Measurements from ENCODE around the gene ZNF276.

The ZNF276 gene

DNA sequence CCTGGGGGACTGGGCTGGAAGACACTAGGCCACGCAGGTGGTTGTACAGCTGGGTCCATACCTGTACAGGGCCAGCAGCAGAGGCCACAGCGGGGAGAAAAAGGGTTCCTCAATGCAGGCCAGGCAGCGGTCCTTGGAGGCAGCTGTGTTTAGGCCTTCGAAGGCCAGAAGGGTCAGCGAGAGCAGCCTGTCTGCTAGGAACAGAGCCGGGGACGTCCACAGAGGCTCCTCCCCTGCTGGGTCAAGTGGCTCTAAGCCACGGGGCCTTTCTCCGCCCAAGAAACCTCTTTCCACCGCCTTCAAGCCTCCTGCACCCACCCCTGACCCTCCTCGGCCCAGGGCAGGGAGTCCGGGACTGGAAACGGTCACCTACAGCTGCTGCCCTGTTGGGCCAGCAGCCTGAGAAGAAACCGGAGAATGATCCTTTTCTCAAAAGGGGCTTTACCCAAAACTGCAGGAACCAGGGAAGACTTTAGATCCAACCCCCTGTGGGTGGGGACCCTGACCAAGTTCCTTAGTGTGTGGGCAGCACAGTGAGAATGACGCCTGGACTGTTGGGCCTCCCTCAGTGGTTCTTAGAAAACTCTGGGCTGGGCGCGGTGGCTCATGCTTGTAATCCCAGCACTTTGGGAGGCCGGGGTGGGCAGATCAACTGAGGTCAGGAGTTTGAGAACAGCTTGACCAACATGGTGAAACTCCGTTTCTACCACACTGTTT, 11.5 kb upstream of the ZNF276 start:
- no peak for DNase-seq (ENCODE audit: low read depth)
- H3K4me3 ChIP-seq (ENCODE audit: control insufficient read depth, low read depth, low read length) = no peak overlapping the region
- TF ChIP-seq, protein P1, sequence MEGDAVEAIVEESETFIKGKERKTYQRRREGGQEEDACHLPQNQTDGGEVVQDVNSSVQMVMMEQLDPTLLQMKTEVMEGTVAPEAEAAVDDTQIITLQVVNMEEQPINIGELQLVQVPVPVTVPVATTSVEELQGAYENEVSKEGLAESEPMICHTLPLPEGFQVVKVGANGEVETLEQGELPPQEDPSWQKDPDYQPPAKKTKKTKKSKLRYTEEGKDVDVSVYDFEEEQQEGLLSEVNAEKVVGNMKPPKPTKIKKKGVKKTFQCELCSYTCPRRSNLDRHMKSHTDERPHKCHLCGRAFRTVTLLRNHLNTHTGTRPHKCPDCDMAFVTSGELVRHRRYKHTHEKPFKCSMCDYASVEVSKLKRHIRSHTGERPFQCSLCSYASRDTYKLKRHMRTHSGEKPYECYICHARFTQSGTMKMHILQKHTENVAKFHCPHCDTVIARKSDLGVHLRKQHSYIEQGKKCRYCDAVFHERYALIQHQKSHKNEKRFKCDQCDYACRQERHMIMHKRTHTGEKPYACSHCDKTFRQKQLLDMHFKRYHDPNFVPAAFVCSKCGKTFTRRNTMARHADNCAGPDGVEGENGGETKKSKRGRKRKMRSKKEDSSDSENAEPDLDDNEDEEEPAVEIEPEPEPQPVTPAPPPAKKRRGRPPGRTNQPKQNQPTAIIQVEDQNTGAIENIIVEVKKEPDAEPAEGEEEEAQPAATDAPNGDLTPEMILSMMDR (conservative IDR thresholded peaks at IDR 0.05; ENCODE audit: control insufficient read depth, insufficient read depth, low read depth, low read length) = no peak

DNA sequence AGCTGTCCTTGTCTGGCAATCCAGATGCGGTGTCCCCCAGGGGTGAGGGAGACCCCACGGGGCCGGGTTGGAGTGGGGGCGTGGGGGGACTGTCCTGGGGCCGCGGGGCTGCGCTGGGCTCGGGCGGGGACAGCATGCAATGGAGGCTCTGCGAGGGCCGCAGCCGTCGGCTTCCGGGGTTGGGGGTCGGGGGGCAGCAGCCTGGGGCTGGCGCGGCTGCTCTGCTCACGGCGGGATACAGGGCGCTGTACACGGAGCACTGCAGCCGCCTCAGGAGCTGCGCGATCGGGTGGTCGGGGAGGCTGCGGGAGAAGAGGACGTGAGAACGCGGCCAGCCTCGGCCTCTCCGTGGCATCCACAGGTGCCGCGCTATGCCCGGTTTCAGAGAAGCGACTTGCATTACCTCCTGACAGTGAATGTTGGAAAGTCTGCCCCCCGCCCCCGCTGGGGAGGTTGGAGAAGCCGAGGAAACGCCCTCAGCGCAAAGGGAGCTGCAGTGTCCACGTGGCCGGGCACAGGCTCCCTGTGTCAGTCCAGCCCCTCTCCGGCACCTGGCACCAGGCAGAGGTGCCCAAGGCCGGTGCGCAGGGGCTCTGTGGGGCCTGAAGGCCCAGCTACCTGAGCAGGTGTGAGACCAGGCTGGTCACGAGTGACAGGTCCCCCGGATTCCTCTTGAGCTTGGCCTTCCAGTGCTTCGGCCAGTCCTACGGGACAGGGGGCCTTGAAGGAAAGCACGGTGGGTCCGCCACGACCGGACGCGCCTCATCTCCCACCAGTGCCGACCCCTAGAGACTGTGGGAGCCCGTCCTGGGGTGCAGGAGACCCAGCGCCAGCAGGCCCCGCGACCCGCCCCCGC, 10.4 kb upstream of the ZNF276 start:
- DNase-seq (ENCODE audit: low read depth) = no peak
- TF ChIP-seq, protein P1 (conservative IDR thresholded peaks at IDR 0.05; ENCODE audit: control insufficient read depth, insufficient read depth, low read depth, low read length) = no peak
- H3K4me3 ChIP-seq (ENCODE audit: control insufficient read depth, low read depth, low read length) = no peak overlapping the region

DNA sequence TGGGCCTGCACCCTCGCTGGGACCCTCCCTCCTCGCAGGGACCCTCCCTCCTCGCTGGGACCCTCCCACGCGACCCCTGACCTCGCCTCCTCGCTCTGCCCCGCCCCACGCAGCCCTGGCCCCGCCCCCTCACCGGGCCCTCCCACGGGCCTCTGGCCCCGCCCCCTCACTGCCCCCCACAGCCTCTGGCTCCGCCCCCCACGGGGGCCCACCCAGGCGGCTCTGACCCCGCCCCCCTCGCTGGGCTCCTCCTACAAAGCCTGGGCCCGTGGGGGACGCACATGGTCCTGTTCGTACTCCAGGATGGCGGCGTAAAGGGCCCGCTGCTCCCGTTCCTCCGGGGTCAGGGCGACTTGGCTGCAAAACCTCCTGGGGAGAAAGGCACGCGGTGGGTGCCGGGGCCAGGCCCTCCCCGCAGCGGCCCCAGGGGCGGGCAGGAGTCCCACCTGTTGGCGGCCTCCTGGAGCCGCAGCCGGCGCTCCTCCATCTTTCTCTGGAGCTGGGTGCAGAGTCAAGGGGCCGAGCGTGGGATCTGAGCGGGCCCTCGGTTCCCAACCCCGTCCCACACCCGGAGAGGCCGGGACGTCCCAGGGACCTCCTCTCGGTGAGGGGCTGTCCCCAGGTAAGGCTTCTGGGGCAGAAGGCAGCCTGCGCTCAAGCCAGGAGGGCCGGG, 9.6 kb upstream of the ZNF276 start:
- peak overlapping the region; percentile 68 for H3K4me3 ChIP-seq (ENCODE audit: control insufficient read depth, low read depth, low read length)
- TF ChIP-seq, protein P1 (conservative IDR thresholded peaks at IDR 0.05; ENCODE audit: control insufficient read depth, insufficient read depth, low read depth, low read length) = no peak
- peak; percentile 66 for DNase-seq (ENCODE audit: low read depth)

DNA sequence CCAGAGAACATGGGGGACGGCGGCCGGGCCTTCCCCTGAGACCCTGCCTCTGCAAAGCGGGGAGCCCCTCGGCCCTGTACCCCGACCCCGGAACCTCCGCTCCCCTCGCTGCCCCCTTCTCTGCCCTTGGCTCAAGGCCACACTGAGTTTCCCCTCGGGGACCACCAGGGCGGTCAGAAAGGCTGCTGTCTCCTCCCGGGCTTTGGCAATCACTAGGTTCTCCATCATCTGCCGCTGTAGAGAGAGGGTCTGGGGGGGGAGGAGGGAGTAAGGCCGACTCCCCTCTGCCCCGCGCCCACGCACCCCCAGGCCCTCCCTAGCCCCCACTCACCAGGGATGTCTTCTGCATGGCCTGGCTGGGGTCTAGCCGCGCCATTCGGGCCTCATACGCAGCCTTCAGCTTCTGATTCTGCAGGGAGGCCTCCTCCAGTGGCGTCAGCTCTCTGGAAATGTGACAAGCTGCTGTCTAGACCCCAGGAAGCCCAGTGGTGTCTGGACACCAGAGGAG, 9.0 kb upstream of the ZNF276 start:
- peak overlapping the region; percentile 68 for H3K4me3 ChIP-seq (ENCODE audit: control insufficient read depth, low read depth, low read length)
- DNase-seq (ENCODE audit: low read depth) = no peak
- TF ChIP-seq, protein P1 (conservative IDR thresholded peaks at IDR 0.05; ENCODE audit: control insufficient read depth, insufficient read depth, low read depth, low read length) = no peak

DNA sequence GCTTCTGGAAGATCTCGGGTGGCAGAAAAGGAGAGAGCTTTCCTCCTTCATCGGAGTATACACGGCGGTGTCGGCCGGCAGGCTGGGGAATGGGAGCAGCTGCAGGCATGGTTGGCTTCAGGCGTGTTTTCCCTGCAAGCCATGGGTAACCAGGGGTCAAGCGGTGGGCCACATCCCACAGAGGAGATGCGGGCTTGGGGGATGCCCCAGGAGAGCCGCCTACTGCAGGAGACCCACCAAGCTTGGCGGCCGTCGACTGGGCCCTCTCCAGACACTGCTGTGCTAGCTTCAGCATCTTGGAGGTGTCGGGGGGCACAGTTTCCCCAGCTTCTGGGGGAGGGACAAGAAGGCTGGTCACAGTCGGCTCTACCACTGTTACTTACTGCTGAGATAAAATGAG, 4.8 kb upstream of the ZNF276 start:
- TF ChIP-seq, protein P1 (conservative IDR thresholded peaks at IDR 0.05; ENCODE audit: control insufficient read depth, insufficient read depth, low read depth, low read length) = no peak
- H3K4me3 ChIP-seq (ENCODE audit: control insufficient read depth, low read depth, low read length) = no peak overlapping the region
- no peak for DNase-seq (ENCODE audit: low read depth)

DNA sequence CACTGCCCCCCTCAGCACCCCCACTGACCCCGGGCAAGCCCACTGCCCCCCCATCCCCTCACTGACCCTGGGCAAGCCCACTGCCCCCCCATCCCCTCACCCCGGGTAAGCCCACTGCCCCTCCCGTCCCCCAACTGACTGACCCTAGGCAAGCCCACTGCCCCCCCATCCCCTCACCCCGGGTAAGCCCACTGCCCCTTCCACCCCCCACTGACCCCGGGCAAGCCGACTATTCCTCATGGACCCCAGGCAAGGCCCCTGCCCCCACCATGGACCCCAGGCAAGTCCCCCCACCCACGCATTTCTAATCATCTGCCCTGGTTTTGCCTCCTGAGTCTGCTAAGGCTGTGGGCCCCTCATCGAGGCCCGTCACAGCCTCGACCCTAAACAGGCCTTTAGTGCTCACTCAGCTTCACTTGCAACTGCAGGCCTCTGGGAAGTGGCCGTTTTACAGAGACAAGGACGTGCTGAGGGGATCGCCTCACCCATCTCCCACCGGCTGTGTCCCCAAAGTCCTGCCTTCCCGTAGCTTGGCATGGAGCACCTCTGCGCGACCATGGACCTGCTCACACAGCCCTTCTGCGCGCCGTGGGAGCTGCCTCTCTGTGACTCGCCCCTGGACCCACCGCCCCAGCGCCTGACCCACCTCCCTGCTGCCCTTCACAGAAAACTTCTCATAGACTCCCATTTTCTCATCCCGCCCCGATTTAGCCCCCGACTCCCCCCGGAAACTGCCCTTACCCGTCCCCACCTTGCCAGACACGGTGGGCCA, 4.2 kb upstream of the ZNF276 start:
- TF ChIP-seq, protein P1 (conservative IDR thresholded peaks at IDR 0.05; ENCODE audit: control insufficient read depth, insufficient read depth, low read depth, low read length) = no peak
- DNase-seq (ENCODE audit: low read depth) = no peak
- no peak overlapping the region for H3K4me3 ChIP-seq (ENCODE audit: control insufficient read depth, low read depth, low read length)
